HepG2 (cell line): Measurements from ENCODE around the gene MLXIPL. TPM values are rescaled to one million over a fixed set of nuclear protein-coding genes. Genes with fewer than 3 reads are reported as not detected.

Source experiments
- AGO2 ChIP-seq: fragments of 200-400 bp; formaldehyde crosslinking; optimal IDR thresholded peaks from 2 replicates; pipeline ENCODE3; 2017; ENCODE audit warnings: mild to moderate bottlenecking, low read depth, low read length, moderate library complexity
- HOXA5 ChIP-seq: sonication (generic); formaldehyde crosslinking; IDR thresholded peaks from 2 replicates; pipeline ENCODE4 v1.4.0; 2020; ENCODE audit warnings: missing genetic modification reagents
- KDM2A ChIP-seq: sonication (generic); formaldehyde crosslinking; IDR thresholded peaks from 2 replicates; pipeline ENCODE4 v1.4.0; 2020; ENCODE audit warnings: low read depth, missing genetic modification reagents, borderline replicate concordance
- NR2F1 ChIP-seq, 2 experiments: fragments of 450-650 bp in 1 of 2; formaldehyde crosslinking in 1 of 2; IDR thresholded peaks; 2 replicates each; pipeline versions ENCODE4 v1.5.0 to v1.6.1; 2016 to 2020; ENCODE audit warnings: mild to moderate bottlenecking in 1 of 2, missing compliant biosample characterization in 1 of 2, missing genetic modification reagents in 1 of 2, moderate library complexity in 1 of 2
- REXO4 ChIP-seq: sonication (generic); formaldehyde crosslinking; IDR thresholded peaks from 2 replicates; pipeline ENCODE4 v1.8.0; 2022; ENCODE audit warnings: missing genetic modification reagents, mild to moderate bottlenecking, borderline replicate concordance
- SALL2 ChIP-seq: sonication (generic); formaldehyde crosslinking; IDR thresholded peaks from 2 replicates; pipeline ENCODE4 v1.8.1; 2023; ENCODE audit warnings: mild to moderate bottlenecking, missing genetic modification reagents, inconsistent platforms
- SIX1 ChIP-seq: sonication (generic); formaldehyde crosslinking; IDR thresholded peaks from 2 replicates; pipeline ENCODE4 v1.4.0; 2020; ENCODE audit warnings: missing genetic modification reagents, borderline replicate concordance
- TP53 ChIP-seq: sonication (generic); formaldehyde crosslinking; conservative IDR thresholded peaks from 2 replicates; pipeline ENCODE4 v1.4.0; 2020; ENCODE audit warnings: missing genetic modification reagents
- ZMAT3 ChIP-seq: sonication (generic); formaldehyde crosslinking; conservative IDR thresholded peaks from 2 replicates; pipeline ENCODE4 v1.7.0; 2021; ENCODE audit warnings: missing genetic modification reagents
- ZNF563 ChIP-seq: sonication (generic); formaldehyde crosslinking; IDR thresholded peaks from 2 replicates; pipeline ENCODE4 v1.8.0; 2022; ENCODE audit warnings: mild to moderate bottlenecking, moderate library complexity, missing genetic modification reagents
- ZNF670 ChIP-seq: sonication (generic); formaldehyde crosslinking; IDR thresholded peaks from 2 replicates; pipeline ENCODE4 v1.8.0; 2022; ENCODE audit warnings: mild to moderate bottlenecking, missing genetic modification reagents, borderline replicate concordance
- polyA plus RNA-seq, 8 experiments: library from polyadenylated mRNA; depleted of rRNA in 3 of 8; stranded (reverse) in 7 of 8; unstranded in 1 of 8; fragments of >200 nt; fragmentation: Illumina TruSeq in 4 of 8; extraction: Trizol in 4 of 8; gene quantifications; 2 replicates each; pipeline versions ENCODE4 v1.2.1 to v1.2.3, GENCODE V29; 2011 to 2016; ENCODE audit warnings: low read depth in 4 of 8, missing spikeins in 1 of 8, mixed read lengths in 1 of 8; ENCODE audit not compliant: insufficient read depth in 1 of 8
- total RNA-seq, 5 experiments: library from RNA; depleted of rRNA; stranded (reverse); fragments of >200 nt; fragmentation: Illumina TruSeq; extraction: Trizol; gene quantifications; 2 replicates each; pipeline ENCODE4 v1.2.3, GENCODE V29; 2016; ENCODE audit warnings: low read depth in 1 of 5
- TF ChIP-seq, protein P1 (sequence below): sonication (generic); formaldehyde crosslinking; IDR thresholded peaks from 2 replicates; pipeline ENCODE4 v1.5.1; 2020; ENCODE audit warnings: mild to moderate bottlenecking, missing genetic modification reagents, moderate library complexity
- TF ChIP-seq, protein P2 (sequence below): sonication (generic); formaldehyde crosslinking; IDR thresholded peaks from 2 replicates; pipeline ENCODE4 v1.5.1; 2020; ENCODE audit warnings: missing genetic modification reagents, mild to moderate bottlenecking, borderline replicate concordance
- TF ChIP-seq, protein P3 (sequence below): sonication (generic); formaldehyde crosslinking; IDR thresholded peaks from 2 replicates; pipeline ENCODE4 v1.8.0; 2022; ENCODE audit warnings: missing genetic modification reagents, low read depth, mild to moderate bottlenecking, borderline replicate concordance
- TF ChIP-seq, protein P4 (sequence below): IDR thresholded peaks from 2 replicates; pipeline ENCODE4 v1.6.1; 2016; ENCODE audit warnings: missing biosample characterization, missing genetic modification reagents, low read depth
- TF ChIP-seq, protein P5 (sequence below): IDR thresholded peaks from 2 replicates; pipeline ENCODE4 v1.6.1; 2016; ENCODE audit warnings: control low read depth
- TF ChIP-seq, protein P6 (sequence below): sonication (generic); formaldehyde crosslinking; IDR thresholded peaks from 2 replicates; pipeline ENCODE4 v1.4.0; 2020; ENCODE audit warnings: missing genetic modification reagents

MLXIPL gene
- total and polyA plus RNA-seq, 2 of the 13 experiments (the other 11 are each of a cell fraction or from before 2014, with no cell fraction given): 51.6 to 60.1 TPM

DNA sequence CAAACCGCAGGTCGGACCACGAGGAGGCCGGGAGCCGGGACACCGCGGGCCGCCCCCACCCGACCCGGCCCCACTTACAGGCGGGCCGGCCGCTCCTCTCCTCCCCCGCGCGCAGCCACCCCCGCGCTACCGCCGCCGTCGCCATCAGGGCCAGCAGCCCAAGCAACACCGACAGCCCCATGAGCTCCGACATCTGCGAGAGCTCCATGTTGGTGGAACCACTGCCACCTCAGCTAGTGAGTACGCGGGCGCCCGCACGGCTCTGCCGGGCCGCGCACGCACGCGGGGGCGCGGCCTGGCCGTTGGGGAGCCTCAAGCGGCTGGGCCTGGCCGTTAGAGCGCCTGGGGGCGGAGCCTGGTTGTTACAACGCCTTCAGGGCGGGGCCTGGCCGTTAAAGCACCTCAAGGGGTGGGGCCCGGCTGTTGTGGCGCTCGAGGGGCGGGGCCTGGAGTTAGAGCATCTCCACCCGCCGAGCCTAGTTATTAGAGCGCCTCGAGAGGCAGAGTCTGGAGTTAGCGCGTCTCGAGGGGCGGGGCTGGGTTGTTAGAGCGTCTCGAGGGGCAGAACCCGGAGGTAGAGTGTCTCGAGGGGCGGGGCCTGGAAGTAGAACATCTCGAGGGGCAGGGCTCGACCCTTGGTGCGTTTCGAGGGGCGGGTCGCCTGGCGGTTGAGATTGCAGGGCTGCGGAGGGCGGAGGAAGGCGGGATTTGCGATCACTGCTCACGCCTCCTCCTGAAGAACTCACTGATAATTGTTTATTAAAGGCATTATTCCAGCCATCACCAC lies 45.8 kb downstream of the MLXIPL start, which contains the start of gene TBL2 (continued):
- TF ChIP-seq, protein P1, sequence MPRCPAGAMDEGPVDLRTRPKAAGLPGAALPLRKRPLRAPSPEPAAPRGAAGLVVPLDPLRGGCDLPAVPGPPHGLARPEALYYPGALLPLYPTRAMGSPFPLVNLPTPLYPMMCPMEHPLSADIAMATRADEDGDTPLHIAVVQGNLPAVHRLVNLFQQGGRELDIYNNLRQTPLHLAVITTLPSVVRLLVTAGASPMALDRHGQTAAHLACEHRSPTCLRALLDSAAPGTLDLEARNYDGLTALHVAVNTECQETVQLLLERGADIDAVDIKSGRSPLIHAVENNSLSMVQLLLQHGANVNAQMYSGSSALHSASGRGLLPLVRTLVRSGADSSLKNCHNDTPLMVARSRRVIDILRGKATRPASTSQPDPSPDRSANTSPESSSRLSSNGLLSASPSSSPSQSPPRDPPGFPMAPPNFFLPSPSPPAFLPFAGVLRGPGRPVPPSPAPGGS (CRISPR knock-in tag): no peak
- TF ChIP-seq TP53 (CRISPR knock-in tag) (no peak), ZNF670 (CRISPR knock-in tag) (no peak), AGO2 (peak; percentile 82), KDM2A (CRISPR knock-in tag) (peak; percentile 38), SIX1 (CRISPR knock-in tag) (no peak), ZMAT3 (CRISPR knock-in tag) (no peak; the same call in 1 of the 2 replicates), HOXA5 (CRISPR knock-in tag) (no peak), NR2F1 (CRISPR knock-in tag; IDR thresholded peaks at IDR 0.05) (no peak), SALL2 (CRISPR knock-in tag) (peak; percentile 85), REXO4 (CRISPR knock-in tag) (no peak), ZNF563 (peak; percentile 45)
- TF ChIP-seq, protein P2, sequence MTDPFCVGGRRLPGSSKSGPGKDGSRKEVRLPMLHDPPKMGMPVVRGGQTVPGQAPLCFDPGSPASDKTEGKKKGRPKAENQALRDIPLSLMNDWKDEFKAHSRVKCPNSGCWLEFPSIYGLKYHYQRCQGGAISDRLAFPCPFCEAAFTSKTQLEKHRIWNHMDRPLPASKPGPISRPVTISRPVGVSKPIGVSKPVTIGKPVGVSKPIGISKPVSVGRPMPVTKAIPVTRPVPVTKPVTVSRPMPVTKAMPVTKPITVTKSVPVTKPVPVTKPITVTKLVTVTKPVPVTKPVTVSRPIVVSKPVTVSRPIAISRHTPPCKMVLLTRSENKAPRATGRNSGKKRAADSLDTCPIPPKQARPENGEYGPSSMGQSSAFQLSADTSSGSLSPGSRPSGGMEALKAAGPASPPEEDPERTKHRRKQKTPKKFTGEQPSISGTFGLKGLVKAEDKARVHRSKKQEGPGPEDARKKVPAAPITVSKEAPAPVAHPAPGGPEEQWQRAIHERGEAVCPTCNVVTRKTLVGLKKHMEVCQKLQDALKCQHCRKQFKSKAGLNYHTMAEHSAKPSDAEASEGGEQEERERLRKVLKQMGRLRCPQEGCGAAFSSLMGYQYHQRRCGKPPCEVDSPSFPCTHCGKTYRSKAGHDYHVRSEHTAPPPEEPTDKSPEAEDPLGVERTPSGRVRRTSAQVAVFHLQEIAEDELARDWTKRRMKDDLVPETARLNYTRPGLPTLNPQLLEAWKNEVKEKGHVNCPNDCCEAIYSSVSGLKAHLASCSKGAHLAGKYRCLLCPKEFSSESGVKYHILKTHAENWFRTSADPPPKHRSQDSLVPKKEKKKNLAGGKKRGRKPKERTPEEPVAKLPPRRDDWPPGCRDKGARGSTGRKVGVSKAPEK (CRISPR knock-in tag): no peak
- TF ChIP-seq, protein P3, sequence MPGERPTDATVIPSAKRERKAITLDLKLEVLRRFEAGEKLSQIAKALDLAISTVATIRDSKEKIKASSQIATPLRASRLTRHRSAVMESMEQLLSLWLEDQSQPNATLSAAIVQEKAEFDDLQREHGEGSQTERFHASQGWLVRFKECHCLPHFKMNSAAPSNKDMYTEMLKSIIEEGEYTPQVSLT: no peak
- TF ChIP-seq, protein P4, sequence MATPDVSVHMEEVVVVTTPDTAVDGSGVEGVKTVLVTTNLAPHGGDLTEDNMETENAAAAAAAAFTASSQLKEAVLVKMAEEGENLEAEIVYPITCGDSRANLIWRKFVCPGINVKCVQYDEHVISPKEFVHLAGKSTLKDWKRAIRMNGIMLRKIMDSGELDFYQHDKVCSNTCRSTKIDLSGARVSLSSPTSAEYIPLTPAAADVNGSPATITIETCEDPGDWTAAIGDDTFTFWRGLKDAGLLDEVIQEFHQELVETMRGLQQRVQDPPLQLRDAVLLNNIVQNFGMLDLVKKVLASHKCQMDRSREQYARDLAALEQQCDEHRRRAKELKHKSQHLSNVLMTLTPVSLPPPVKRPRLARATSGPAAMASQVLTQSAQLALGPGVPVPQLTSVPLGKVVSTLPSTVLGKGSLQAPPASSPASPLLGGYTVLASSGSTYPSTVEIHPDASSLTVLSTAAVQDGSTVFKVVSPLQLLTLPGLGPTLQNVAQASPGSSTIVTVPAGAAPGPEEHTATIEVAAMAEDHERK (CRISPR knock-in tag): peak; percentile 90
- TF ChIP-seq, protein P5, sequence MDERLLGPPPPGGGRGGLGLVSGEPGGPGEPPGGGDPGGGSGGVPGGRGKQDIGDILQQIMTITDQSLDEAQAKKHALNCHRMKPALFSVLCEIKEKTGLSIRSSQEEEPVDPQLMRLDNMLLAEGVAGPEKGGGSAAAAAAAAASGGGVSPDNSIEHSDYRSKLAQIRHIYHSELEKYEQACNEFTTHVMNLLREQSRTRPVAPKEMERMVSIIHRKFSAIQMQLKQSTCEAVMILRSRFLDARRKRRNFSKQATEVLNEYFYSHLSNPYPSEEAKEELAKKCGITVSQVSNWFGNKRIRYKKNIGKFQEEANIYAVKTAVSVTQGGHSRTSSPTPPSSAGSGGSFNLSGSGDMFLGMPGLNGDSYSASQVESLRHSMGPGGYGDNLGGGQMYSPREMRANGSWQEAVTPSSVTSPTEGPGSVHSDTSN (CRISPR knock-in tag): no peak
- TF ChIP-seq, protein P6, sequence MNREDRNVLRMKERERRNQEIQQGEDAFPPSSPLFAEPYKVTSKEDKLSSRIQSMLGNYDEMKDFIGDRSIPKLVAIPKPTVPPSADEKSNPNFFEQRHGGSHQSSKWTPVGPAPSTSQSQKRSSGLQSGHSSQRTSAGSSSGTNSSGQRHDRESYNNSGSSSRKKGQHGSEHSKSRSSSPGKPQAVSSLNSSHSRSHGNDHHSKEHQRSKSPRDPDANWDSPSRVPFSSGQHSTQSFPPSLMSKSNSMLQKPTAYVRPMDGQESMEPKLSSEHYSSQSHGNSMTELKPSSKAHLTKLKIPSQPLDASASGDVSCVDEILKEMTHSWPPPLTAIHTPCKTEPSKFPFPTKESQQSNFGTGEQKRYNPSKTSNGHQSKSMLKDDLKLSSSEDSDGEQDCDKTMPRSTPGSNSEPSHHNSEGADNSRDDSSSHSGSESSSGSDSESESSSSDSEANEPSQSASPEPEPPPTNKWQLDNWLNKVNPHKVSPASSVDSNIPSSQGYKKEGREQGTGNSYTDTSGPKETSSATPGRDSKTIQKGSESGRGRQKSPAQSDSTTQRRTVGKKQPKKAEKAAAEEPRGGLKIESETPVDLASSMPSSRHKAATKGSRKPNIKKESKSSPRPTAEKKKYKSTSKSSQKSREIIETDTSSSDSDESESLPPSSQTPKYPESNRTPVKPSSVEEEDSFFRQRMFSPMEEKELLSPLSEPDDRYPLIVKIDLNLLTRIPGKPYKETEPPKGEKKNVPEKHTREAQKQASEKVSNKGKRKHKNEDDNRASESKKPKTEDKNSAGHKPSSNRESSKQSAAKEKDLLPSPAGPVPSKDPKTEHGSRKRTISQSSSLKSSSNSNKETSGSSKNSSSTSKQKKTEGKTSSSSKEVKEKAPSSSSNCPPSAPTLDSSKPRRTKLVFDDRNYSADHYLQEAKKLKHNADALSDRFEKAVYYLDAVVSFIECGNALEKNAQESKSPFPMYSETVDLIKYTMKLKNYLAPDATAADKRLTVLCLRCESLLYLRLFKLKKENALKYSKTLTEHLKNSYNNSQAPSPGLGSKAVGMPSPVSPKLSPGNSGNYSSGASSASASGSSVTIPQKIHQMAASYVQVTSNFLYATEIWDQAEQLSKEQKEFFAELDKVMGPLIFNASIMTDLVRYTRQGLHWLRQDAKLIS (CRISPR knock-in tag): no peak
